ENCODE data around the gene RGS12.
A peak's percentile ranks its signal among the peaks of the same experiment; 100 is the strongest.

The RGS12 gene

GRCh38 chr4:3262208-3263052 lies 30.4 kb upstream of the RGS12 start:
- no peaks in the 10 kb centered on the region for H3K4me1 Mint-ChIP-seq (ENCODE audit: low read depth)
- no peak overlapping the region for H3K27ac Mint-ChIP-seq
- no peak overlapping the region for H3K4me3 Mint-ChIP-seq
- H3K36me3 Mint-ChIP-seq (ENCODE audit: low read depth) = no peaks in the 10 kb centered on the region
- no peaks in the 10 kb centered on the region for H3K27me3 Mint-ChIP-seq
- intact Hi-C loops (cut with micrococcal nuclease) = no loop called here
- H3K9me3 Mint-ChIP-seq = no peaks in the 10 kb centered on the region

GRCh38 chr4:3263053-3263875 lies 29.6 kb upstream of the RGS12 start:
- no peaks in the 10 kb centered on the region for H3K9me3 Mint-ChIP-seq
- H3K27ac Mint-ChIP-seq = no peak overlapping the region
- H3K36me3 Mint-ChIP-seq (ENCODE audit: low read depth) = no peaks in the 10 kb centered on the region
- no peak overlapping the region for H3K4me3 Mint-ChIP-seq
- intact Hi-C loops (cut with micrococcal nuclease) = no loop called here
- no peaks in the 10 kb centered on the region for H3K27me3 Mint-ChIP-seq
- H3K4me1 Mint-ChIP-seq (ENCODE audit: low read depth) = no peaks in the 10 kb centered on the region

GRCh38 chr4:3263876-3264193 lies 29.0 kb upstream of the RGS12 start:
- Mint-ChIP-seq H3K4me1 (ENCODE audit: low read depth) (no peaks in the 10 kb centered on the region), H3K27me3 (no peaks in the 10 kb centered on the region)

GRCh38 chr4:3266076-3266475 lies 26.7 kb upstream of the RGS12 start:
- Mint-ChIP-seq H3K4me1 (ENCODE audit: low read depth) (no peaks in the 10 kb centered on the region), H3K4me3 (no peak overlapping the region), H3K9me3 (no peaks in the 10 kb centered on the region), H3K27ac (no peak overlapping the region), H3K36me3 (ENCODE audit: low read depth) (no peaks in the 10 kb centered on the region), H3K27me3 (no peaks in the 10 kb centered on the region)
- intact Hi-C loops (cut with micrococcal nuclease) = no loop called here

More at GRCh38 chr4:3263876-3264193, 29.0 kb upstream of the RGS12 start:
- H3K27ac Mint-ChIP-seq = no peak overlapping the region
- intact Hi-C loops (cut with micrococcal nuclease) = no loop called here
- no peaks in the 10 kb centered on the region for H3K36me3 Mint-ChIP-seq (ENCODE audit: low read depth)
- H3K4me3 Mint-ChIP-seq = no peak overlapping the region
- H3K9me3 Mint-ChIP-seq = no peaks in the 10 kb centered on the region

- intact Hi-C loops (cut with micrococcal nuclease) = no loop called here
- Mint-ChIP-seq H3K27ac (no peak overlapping the region), H3K27me3 (no peaks in the 10 kb centered on the region)
Measured at GRCh38 chr4:3267576-3268394, 25.0 kb upstream of the RGS12 start.

GRCh38 chr4:3268395-3269104 lies 24.3 kb upstream of the RGS12 start:
- Mint-ChIP-seq H3K27me3 (no peaks in the 10 kb centered on the region), H3K4me1 (ENCODE audit: low read depth) (no peaks in the 10 kb centered on the region), H3K36me3 (ENCODE audit: low read depth) (no peaks in the 10 kb centered on the region), H3K9me3 (no peaks in the 10 kb centered on the region), H3K27ac (no peak overlapping the region), H3K4me3 (no peak overlapping the region)
- intact Hi-C loops (cut with micrococcal nuclease) = no loop called here

More at GRCh38 chr4:3267576-3268394, 25.0 kb upstream of the RGS12 start:
- H3K9me3 Mint-ChIP-seq = no peaks in the 10 kb centered on the region
- no peak overlapping the region for H3K4me3 Mint-ChIP-seq
- no peaks in the 10 kb centered on the region for H3K4me1 Mint-ChIP-seq (ENCODE audit: low read depth)
- H3K36me3 Mint-ChIP-seq (ENCODE audit: low read depth) = no peaks in the 10 kb centered on the region

- no peak overlapping the region for H3K27ac Mint-ChIP-seq
- no peaks in the 10 kb centered on the region for H3K36me3 Mint-ChIP-seq (ENCODE audit: low read depth)
- no peaks in the 10 kb centered on the region for H3K9me3 Mint-ChIP-seq
- intact Hi-C loops (cut with micrococcal nuclease) = no loop called here
- no peaks in the 10 kb centered on the region for H3K4me1 Mint-ChIP-seq (ENCODE audit: low read depth)
- H3K4me3 Mint-ChIP-seq = no peak overlapping the region
- no peaks in the 10 kb centered on the region for H3K27me3 Mint-ChIP-seq
Measured at GRCh38 chr4:3269105-3269927, 23.5 kb upstream of the RGS12 start.

GRCh38 chr4:3269991-3270611 lies 22.7 kb upstream of the RGS12 start:
- intact Hi-C loops (cut with micrococcal nuclease) = no loop called here

GRCh38 chr4:3271131-3271530 lies 21.7 kb upstream of the RGS12 start:
- intact Hi-C loops (cut with micrococcal nuclease) = no loop called here
- no peak overlapping the region for H3K4me3 Mint-ChIP-seq
- H3K9me3 Mint-ChIP-seq = no peaks in the 10 kb centered on the region
- no peaks in the 10 kb centered on the region for H3K27me3 Mint-ChIP-seq
- H3K36me3 Mint-ChIP-seq (ENCODE audit: low read depth) = no peaks in the 10 kb centered on the region
- no peak overlapping the region for H3K27ac Mint-ChIP-seq
- H3K4me1 Mint-ChIP-seq (ENCODE audit: low read depth) = no peaks in the 10 kb centered on the region

More at GRCh38 chr4:3269991-3270611, 22.7 kb upstream of the RGS12 start:
- no peak overlapping the region for H3K27ac Mint-ChIP-seq
- no peaks in the 10 kb centered on the region for H3K9me3 Mint-ChIP-seq
- no peaks in the 10 kb centered on the region for H3K4me1 Mint-ChIP-seq (ENCODE audit: low read depth)
- no peaks in the 10 kb centered on the region for H3K36me3 Mint-ChIP-seq (ENCODE audit: low read depth)
- H3K27me3 Mint-ChIP-seq = no peaks in the 10 kb centered on the region
- no peak overlapping the region for H3K4me3 Mint-ChIP-seq

GRCh38 chr4:3276986-3277385 lies 15.8 kb upstream of the RGS12 start:
- H3K9me3 Mint-ChIP-seq = peaks cover 21% of the 10 kb centered on the region
- no peak overlapping the region for H3K4me3 Mint-ChIP-seq
- H3K4me1 Mint-ChIP-seq (ENCODE audit: low read depth) = no peaks in the 10 kb centered on the region
- intact Hi-C loops (cut with micrococcal nuclease) = no loop called here
- H3K36me3 Mint-ChIP-seq (ENCODE audit: low read depth) = no peaks in the 10 kb centered on the region
- peaks cover 9% of the 10 kb centered on the region for H3K27me3 Mint-ChIP-seq
- H3K27ac Mint-ChIP-seq = no peak overlapping the region

- Mint-ChIP-seq H3K4me1 (ENCODE audit: low read depth) (peaks cover 7% of the 10 kb centered on the region), H3K36me3 (ENCODE audit: low read depth) (no peaks in the 10 kb centered on the region), H3K27ac (no peak overlapping the region), H3K4me3 (no peak overlapping the region), H3K27me3 (peaks cover 30% of the 10 kb centered on the region), H3K9me3 (peaks cover 22% of the 10 kb centered on the region)
- intact Hi-C loops (cut with micrococcal nuclease) = no loop called here
Measured at GRCh38 chr4:3280466-3280865, 12.4 kb upstream of the RGS12 start.

- Mint-ChIP-seq H3K27me3 (peaks cover 43% of the 10 kb centered on the region), H3K27ac (peak overlapping the region; percentile 12), H3K9me3 (peaks cover 17% of the 10 kb centered on the region), H3K4me1 (ENCODE audit: low read depth) (peaks cover 25% of the 10 kb centered on the region), H3K4me3 (no peak overlapping the region), H3K36me3 (ENCODE audit: low read depth) (no peaks in the 10 kb centered on the region)
- intact Hi-C loops (cut with micrococcal nuclease) = no loop called here
Measured at GRCh38 chr4:3283483-3283882, 9.3 kb upstream of the RGS12 start.
